K562 (cell line): Measurements from ENCODE around the gene TMEM208. TPM values are rescaled to one million over a fixed set of nuclear protein-coding genes. Genes with fewer than 3 reads are reported as not detected.

Source experiments
- ARHGAP35 ChIP-seq: fragments of 450-650 bp; IDR thresholded peaks from 2 replicates; pipeline ENCODE4 v1.6.1; 2018; ENCODE audit not compliant: partially characterized antibody
- BCOR ChIP-seq: fragments of 450-650 bp; IDR thresholded peaks from 2 replicates; pipeline ENCODE4 v1.6.1; 2016
- EGR1 ChIP-seq: fragments of 450-650 bp; conservative IDR thresholded peaks from 2 replicates; pipeline ENCODE4 v1.6.1; 2017; ENCODE audit warnings: mild to moderate bottlenecking
- ETV1 ChIP-seq: fragments of 450-650 bp; conservative IDR thresholded peaks from 2 replicates; pipeline ENCODE4 v1.6.1; 2016; ENCODE audit warnings: missing genetic modification characterization, control low read depth, low read depth, missing compliant biosample characterization
- FOSL1 ChIP-seq: fragments of 200-800 bp; sonication (Bioruptor generic); conservative IDR thresholded peaks from 2 replicates; pipeline ENCODE4 v1.6.1; 2016; ENCODE audit warnings: missing genetic modification characterization, missing compliant biosample characterization
- GTF2F1 ChIP-seq: IDR thresholded peaks from 2 replicates; pipeline ENCODE4 v1.6.1; 2011; ENCODE audit warnings: low read depth, low read length, improper control_type of control experiment
- HMBOX1 ChIP-seq: sonication (generic); IDR thresholded peaks from 2 replicates; pipeline ENCODE4 v1.6.1; 2016
- ILF3 ChIP-seq: fragments of 450-650 bp; IDR thresholded peaks from 2 replicates; pipeline ENCODE4 v1.6.1; 2018; ENCODE audit warnings: antibody characterized with exemption, mild to moderate bottlenecking, moderate library complexity, borderline replicate concordance
- LCOR ChIP-seq: sonication (generic); formaldehyde crosslinking; IDR thresholded peaks from 2 replicates; pipeline ENCODE4 v1.8.0; 2022; ENCODE audit warnings: mild to moderate bottlenecking, missing genetic modification reagents
- NBN ChIP-seq: fragments of 450-650 bp; IDR thresholded peaks from 2 replicates; pipeline ENCODE4 v1.6.1; 2016; ENCODE audit warnings: low read depth, mild to moderate bottlenecking
- NCOA6 ChIP-seq: fragments of 450-650 bp; IDR thresholded peaks from 2 replicates; pipeline ENCODE4 v1.6.1; 2017; ENCODE audit warnings: mild to moderate bottlenecking
- NCOR1 ChIP-seq: fragments of 450-650 bp; IDR thresholded peaks from 2 replicates; pipeline ENCODE4 v1.6.1; 2016; ENCODE audit warnings: mild to moderate bottlenecking, moderate library complexity
- POLR2G ChIP-seq: fragments of 200-400 bp; formaldehyde crosslinking; IDR thresholded peaks from 2 replicates; pipeline ENCODE4 v1.6.1; 2017; ENCODE audit warnings: low read depth, mild to moderate bottlenecking, antibody characterized with exemption, low read length, moderate library complexity
- SMARCE1 ChIP-seq: fragments of 450-650 bp; IDR thresholded peaks from 2 replicates; pipeline ENCODE4 v1.7.1; 2016; ENCODE audit warnings: mild to moderate bottlenecking
- SRSF3 ChIP-seq: fragments of 200-400 bp; formaldehyde crosslinking; IDR thresholded peaks from 2 replicates; pipeline ENCODE4 v1.6.1; 2016; ENCODE audit warnings: mild to moderate bottlenecking, low read length, moderate library complexity; ENCODE audit not compliant: insufficient read depth
- TCF3 ChIP-seq: sonication (generic); formaldehyde crosslinking; IDR thresholded peaks from 2 replicates; pipeline ENCODE4 v1.4.0; 2020; ENCODE audit warnings: mild to moderate bottlenecking, missing genetic modification reagents
- THAP7 ChIP-seq: fragments of 250-450 bp; sonication (Bioruptor Pico); IDR thresholded peaks from 2 replicates; pipeline ENCODE4 v1.5.0; 2021
- ZFP1 ChIP-seq: fragments of 450-650 bp; formaldehyde crosslinking; IDR thresholded peaks from 2 replicates; pipeline ENCODE4 v1.4.0; 2020; ENCODE audit warnings: mild to moderate bottlenecking, mixed read lengths
- ZFX ChIP-seq: sonication (generic); formaldehyde crosslinking; IDR thresholded peaks from 2 replicates; pipeline ENCODE4 v1.8.0; 2022; ENCODE audit warnings: mild to moderate bottlenecking, missing genetic modification reagents, moderate library complexity
- ZNF133 ChIP-seq: fragments of 250-450 bp; sonication (Bioruptor Pico); IDR thresholded peaks from 2 replicates; pipeline ENCODE4 v1.4.0; 2020; ENCODE audit warnings: mild to moderate bottlenecking
- ZNF24 ChIP-seq: fragments of 450-650 bp; IDR thresholded peaks from 2 replicates; pipeline ENCODE4 v1.6.1; 2016
- ZNF511 ChIP-seq: sonication (generic); formaldehyde crosslinking; IDR thresholded peaks from 2 replicates; pipeline ENCODE4 v1.8.0; 2022; ENCODE audit warnings: mild to moderate bottlenecking, missing genetic modification reagents
- polyA plus RNA-seq, 8 experiments: library from polyadenylated mRNA; depleted of rRNA in 4 of 8; stranded (reverse) in 5 of 8; unstranded in 3 of 8; fragments of >200 nt; fragmentation: Nextera tagmentation in 2 of 8; fragmentation: Illumina TruSeq in 1 of 8; extraction: Ambion mirVana in 2 of 8; extraction: Trizol in 1 of 8; gene quantifications; 2 replicates each; pipeline versions ENCODE4 v1.2.1 to v1.2.3, GENCODE V29; 2011 to 2014; ENCODE audit warnings: inconsistent platforms in 1 of 8, missing spikeins in 1 of 8
- total RNA-seq, 7 experiments: library from RNA; depleted of rRNA in 6 of 7; stranded (reverse); fragments of >200 nt in 6 of 7; fragmentation: Illumina TruSeq in 2 of 7; extraction: Trizol in 2 of 7; gene quantifications; 2 replicates each; pipeline versions ENCODE4 v1.2.1 to v1.2.3, GENCODE V29; 2011 to 2021; ENCODE audit warnings: low replicate concordance in 1 of 7
- TF ChIP-seq, protein P1 (sequence below): sonication (generic); formaldehyde crosslinking; IDR thresholded peaks from 2 replicates; pipeline ENCODE4 v1.8.0; 2022; ENCODE audit warnings: mild to moderate bottlenecking, missing genetic modification reagents
- TF ChIP-seq, protein P2 (sequence below): sonication (generic); formaldehyde crosslinking; IDR thresholded peaks from 2 replicates; pipeline ENCODE4 v1.9.0; 2022; ENCODE audit warnings: mild to moderate bottlenecking, missing genetic modification reagents

Gene TMEM208
- total and polyA plus RNA-seq, 9 of the 15 experiments (the other 6 are each of a cell fraction or from before 2014, with no cell fraction given): 31.8 to 239 (median 54.3) TPM

DNA sequence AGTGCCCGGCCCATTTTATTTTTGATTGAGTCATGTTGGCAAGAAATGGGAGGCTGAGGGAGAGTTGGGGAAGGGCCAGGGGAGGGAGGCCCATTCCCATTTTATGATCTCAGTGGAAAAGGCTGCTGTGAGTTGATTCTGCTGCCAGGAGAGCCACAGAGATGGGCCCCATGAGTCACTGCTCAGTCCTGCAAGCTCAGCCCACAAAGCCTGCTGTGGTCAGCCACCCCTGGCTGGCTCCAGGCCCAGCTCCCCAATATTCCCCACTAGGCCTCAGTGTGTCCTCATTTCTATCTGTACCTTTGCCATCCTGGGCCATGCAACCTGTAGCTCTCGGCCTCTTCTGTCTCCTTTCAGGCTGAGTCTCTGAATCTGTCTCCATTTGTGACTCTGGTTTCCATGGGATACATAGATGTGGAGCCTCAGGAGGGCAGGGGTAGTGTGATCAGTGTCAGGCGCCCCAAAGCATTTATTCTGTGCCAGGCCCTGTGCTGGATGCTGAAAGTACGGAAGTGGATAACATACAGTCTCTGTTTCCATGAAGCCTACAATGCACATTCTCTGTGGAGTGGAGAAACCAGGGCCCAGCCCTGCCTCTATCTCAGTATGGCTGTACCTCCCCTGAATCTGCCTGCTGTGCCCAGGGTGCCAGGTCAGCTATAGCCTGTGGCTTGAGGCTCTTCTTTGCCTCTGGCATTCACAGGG, 50.5 kb downstream of the TMEM208 start (continued):
- TF ChIP-seq, protein P1, sequence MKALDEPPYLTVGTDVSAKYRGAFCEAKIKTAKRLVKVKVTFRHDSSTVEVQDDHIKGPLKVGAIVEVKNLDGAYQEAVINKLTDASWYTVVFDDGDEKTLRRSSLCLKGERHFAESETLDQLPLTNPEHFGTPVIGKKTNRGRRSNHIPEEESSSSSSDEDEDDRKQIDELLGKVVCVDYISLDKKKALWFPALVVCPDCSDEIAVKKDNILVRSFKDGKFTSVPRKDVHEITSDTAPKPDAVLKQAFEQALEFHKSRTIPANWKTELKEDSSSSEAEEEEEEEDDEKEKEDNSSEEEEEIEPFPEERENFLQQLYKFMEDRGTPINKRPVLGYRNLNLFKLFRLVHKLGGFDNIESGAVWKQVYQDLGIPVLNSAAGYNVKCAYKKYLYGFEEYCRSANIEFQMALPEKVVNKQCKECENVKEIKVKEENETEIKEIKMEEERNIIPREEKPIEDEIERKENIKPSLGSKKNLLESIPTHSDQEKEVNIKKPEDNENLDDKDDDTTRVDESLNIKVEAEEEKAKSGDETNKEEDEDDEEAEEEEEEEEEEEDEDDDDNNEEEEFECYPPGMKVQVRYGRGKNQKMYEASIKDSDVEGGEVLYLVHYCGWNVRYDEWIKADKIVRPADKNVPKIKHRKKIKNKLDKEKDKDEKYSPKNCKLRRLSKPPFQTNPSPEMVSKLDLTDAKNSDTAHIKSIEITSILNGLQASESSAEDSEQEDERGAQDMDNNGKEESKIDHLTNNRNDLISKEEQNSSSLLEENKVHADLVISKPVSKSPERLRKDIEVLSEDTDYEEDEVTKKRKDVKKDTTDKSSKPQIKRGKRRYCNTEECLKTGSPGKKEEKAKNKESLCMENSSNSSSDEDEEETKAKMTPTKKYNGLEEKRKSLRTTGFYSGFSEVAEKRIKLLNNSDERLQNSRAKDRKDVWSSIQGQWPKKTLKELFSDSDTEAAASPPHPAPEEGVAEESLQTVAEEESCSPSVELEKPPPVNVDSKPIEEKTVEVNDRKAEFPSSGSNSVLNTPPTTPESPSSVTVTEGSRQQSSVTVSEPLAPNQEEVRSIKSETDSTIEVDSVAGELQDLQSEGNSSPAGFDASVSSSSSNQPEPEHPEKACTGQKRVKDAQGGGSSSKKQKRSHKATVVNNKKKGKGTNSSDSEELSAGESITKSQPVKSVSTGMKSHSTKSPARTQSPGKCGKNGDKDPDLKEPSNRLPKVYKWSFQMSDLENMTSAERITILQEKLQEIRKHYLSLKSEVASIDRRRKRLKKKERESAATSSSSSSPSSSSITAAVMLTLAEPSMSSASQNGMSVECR (CRISPR knock-in tag): no peak
- TF ChIP-seq POLR2G (no peak), ZFP1 (CRISPR knock-in tag) (no peak), ZFX (CRISPR knock-in tag) (peak; percentile 32), EGR1 (no peak), GTF2F1 (no peak), ETV1 (no peak), ZNF511 (CRISPR knock-in tag) (no peak), SRSF3 (no peak), NCOR1 (no peak), FOSL1 (tag) (peak; percentile 94), NCOA6 (no peak), HMBOX1 (no peak), BCOR (no peak), LCOR (no peak), ILF3 (no peak), ZNF24 (no peak), THAP7 (CRISPR knock-in tag) (no peak), ZNF133 (CRISPR knock-in tag) (no peak), TCF3 (CRISPR knock-in tag) (no peak), SMARCE1 (0 out of 2 replicates have a peak, but pooled peaks have one; percentile 20), NBN (no peak), ARHGAP35 (no peak)
- TF ChIP-seq, protein P2, sequence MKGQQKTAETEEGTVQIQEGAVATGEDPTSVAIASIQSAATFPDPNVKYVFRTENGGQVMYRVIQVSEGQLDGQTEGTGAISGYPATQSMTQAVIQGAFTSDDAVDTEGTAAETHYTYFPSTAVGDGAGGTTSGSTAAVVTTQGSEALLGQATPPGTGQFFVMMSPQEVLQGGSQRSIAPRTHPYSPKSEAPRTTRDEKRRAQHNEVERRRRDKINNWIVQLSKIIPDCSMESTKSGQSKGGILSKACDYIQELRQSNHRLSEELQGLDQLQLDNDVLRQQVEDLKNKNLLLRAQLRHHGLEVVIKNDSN (CRISPR knock-in tag): 0 out of 2 replicates have a peak, but pooled peaks have one; percentile 7
